ENCODE data around the gene FGF6.

The FGF6 gene

DNA sequence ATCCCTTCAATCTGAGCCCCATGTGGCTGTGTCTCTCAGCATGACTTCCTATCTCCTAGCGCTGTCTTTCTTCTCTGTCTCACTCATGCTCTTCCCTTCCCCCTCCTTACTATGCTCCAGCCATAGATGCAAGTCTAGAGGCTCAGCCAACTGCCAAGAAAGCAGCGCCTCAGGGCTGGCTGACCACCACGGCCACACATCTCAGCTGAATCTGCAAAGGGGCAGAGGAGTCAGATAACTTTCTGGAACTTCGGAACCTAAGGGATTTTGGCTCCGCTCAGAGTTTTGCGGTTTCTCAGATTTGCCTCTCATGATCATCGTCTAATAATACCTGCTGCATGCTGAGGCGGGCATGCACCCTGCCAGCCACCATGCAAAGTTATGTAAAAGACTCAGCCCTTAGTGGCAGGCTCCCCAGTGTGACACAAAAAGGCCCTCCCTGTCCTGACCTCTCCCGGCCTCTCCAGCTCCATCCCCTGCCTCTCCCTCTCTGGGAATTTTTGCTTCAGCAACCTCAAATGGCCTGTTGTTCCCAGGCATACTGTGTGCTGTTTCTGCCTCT is 5.0 kb upstream of the FGF6 start:
- no peaks in the 10 kb centered on the region for H3K79me2 ChIP-seq (ENCODE audit: insufficient read depth, low read length)
- H3K9ac ChIP-seq (ENCODE audit: low read depth, low read length, poor library complexity, severe bottlenecking), result no peak overlapping the region
- no peak overlapping the region for H3K4me2 ChIP-seq (ENCODE audit: low read depth, low read length, poor library complexity, severe bottlenecking)
- H3K4me3 ChIP-seq (ENCODE audit: low read length, poor library complexity, severe bottlenecking), result no peak overlapping the region
- H3K9me2 ChIP-seq (replicated peaks; ENCODE audit: low read depth, low read length), result no peaks in the 10 kb centered on the region
- TF ChIP-seq EZH2phosphoT487 (IDR thresholded peaks at IDR 0.05; ENCODE audit: borderline replicate concordance), result no peak
- TF ChIP-seq, protein P1, sequence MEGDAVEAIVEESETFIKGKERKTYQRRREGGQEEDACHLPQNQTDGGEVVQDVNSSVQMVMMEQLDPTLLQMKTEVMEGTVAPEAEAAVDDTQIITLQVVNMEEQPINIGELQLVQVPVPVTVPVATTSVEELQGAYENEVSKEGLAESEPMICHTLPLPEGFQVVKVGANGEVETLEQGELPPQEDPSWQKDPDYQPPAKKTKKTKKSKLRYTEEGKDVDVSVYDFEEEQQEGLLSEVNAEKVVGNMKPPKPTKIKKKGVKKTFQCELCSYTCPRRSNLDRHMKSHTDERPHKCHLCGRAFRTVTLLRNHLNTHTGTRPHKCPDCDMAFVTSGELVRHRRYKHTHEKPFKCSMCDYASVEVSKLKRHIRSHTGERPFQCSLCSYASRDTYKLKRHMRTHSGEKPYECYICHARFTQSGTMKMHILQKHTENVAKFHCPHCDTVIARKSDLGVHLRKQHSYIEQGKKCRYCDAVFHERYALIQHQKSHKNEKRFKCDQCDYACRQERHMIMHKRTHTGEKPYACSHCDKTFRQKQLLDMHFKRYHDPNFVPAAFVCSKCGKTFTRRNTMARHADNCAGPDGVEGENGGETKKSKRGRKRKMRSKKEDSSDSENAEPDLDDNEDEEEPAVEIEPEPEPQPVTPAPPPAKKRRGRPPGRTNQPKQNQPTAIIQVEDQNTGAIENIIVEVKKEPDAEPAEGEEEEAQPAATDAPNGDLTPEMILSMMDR (conservative IDR thresholded peaks at IDR 0.05; ENCODE audit: low read length), result no peak
- no peaks in the 10 kb centered on the region for H3F3A ChIP-seq (ENCODE audit: low read depth)
- no peaks in the 10 kb centered on the region for H3K9me3 ChIP-seq (ENCODE audit: insufficient read depth, low read depth, low read length)
- H3K36me3 ChIP-seq (ENCODE audit: insufficient read depth, low read length), result no peaks in the 10 kb centered on the region
- no peak overlapping the region for H2AFZ ChIP-seq (ENCODE audit: low read length)
- no peaks in the 10 kb centered on the region for H3K27me3 ChIP-seq (ENCODE audit: insufficient read depth, low read length, poor library complexity, severe bottlenecking)
- no peaks in the 10 kb centered on the region for H3K4me1 ChIP-seq (ENCODE audit: insufficient read depth, low read length, poor library complexity, severe bottlenecking)
- no peaks in the 10 kb centered on the region for H4K20me1 ChIP-seq (ENCODE audit: insufficient read depth, low read length, poor library complexity, severe bottlenecking)

DNA sequence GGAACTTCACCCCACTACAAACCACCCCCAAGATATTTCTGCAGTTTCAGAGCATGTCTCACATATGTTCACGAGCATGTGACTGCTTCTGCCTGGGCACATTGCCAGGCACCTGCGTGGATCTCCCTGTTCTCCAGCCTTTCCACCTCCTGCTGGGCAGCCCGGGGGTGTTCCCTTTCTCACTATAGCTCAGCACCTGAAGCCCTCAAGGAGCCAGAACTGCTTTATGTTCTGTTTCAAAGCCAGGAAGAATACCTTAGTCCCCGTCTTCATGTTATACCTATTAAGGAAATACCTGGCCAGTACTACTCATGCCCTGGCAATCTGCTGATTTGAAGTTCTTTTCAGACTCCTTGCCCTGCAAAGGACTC is 4.2 kb upstream of the FGF6 start:
- Histone ChIP-seq H2AFZ (ENCODE audit: low read length) (no peak overlapping the region), H3K36me3 (ENCODE audit: insufficient read depth, low read length) (no peaks in the 10 kb centered on the region), H3F3A (ENCODE audit: low read depth) (no peaks in the 10 kb centered on the region), H3K4me2 (ENCODE audit: low read depth, low read length, poor library complexity, severe bottlenecking) (no peak overlapping the region), H3K4me1 (ENCODE audit: insufficient read depth, low read length, poor library complexity, severe bottlenecking) (no peaks in the 10 kb centered on the region), H3K4me3 (ENCODE audit: low read length, poor library complexity, severe bottlenecking) (no peak overlapping the region), H3K27me3 (ENCODE audit: insufficient read depth, low read length, poor library complexity, severe bottlenecking) (no peaks in the 10 kb centered on the region), H3K9ac (ENCODE audit: low read depth, low read length, poor library complexity, severe bottlenecking) (no peak overlapping the region), H3K9me2 (replicated peaks; ENCODE audit: low read depth, low read length) (no peaks in the 10 kb centered on the region), H4K20me1 (ENCODE audit: insufficient read depth, low read length, poor library complexity, severe bottlenecking) (no peaks in the 10 kb centered on the region), H3K9me3 (ENCODE audit: insufficient read depth, low read depth, low read length) (no peaks in the 10 kb centered on the region), H3K79me2 (ENCODE audit: insufficient read depth, low read length) (no peaks in the 10 kb centered on the region)
- no peak for TF ChIP-seq EZH2phosphoT487 (IDR thresholded peaks at IDR 0.05; ENCODE audit: borderline replicate concordance)
- TF ChIP-seq, protein P1 (conservative IDR thresholded peaks at IDR 0.05; ENCODE audit: low read length), result no peak

DNA sequence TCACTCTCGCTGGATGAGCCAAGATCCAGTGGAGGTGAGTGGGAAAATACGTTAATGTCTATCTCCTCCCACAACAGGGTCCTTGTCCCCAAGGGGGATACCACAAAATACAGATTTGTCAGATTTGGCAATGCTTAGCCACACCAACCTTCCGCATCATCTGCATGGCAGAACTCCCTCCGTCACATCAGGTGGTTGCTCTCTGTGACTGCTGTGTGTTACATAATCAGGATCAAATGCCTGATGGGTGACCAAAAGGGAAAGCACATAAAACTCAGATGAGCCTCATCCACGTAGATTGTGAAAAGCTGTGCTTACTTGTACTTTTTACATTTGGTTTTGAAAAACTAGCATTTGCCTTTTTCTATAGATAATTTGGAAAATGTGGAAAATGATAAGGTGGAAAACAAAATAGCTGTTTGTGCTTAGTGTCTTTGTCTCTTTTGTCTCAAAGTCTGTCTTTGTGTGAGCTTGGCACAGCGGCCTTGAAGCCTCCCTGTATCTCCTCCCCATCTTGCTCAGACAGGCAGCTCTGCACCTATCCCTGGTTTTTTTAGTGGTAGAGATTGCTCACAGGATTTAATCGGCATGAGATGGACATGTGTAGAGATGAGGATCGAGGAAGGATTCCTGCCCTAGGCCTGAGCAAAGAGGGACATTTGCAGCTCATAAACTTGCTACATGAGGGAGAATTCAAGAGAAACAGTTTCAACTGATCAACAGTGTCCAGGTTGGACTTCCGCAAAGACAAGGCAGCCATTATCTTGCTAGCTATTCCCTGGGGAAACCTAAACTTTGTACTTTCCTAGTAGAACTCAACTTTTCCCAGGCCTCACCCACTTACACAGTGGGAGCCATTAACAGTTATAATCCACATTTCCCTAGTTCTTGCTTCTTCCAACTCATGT is 3.6 kb upstream of the FGF6 start:
- Histone ChIP-seq H3K27me3 (ENCODE audit: insufficient read depth, low read length, poor library complexity, severe bottlenecking) (no peaks in the 10 kb centered on the region), H3K9ac (ENCODE audit: low read depth, low read length, poor library complexity, severe bottlenecking) (no peak overlapping the region), H3K36me3 (ENCODE audit: insufficient read depth, low read length) (no peaks in the 10 kb centered on the region), H4K20me1 (ENCODE audit: insufficient read depth, low read length, poor library complexity, severe bottlenecking) (no peaks in the 10 kb centered on the region), H3K4me2 (ENCODE audit: low read depth, low read length, poor library complexity, severe bottlenecking) (no peak overlapping the region), H3K79me2 (ENCODE audit: insufficient read depth, low read length) (no peaks in the 10 kb centered on the region), H2AFZ (ENCODE audit: low read length) (no peak overlapping the region), H3K9me2 (replicated peaks; ENCODE audit: low read depth, low read length) (no peaks in the 10 kb centered on the region), H3K4me1 (ENCODE audit: insufficient read depth, low read length, poor library complexity, severe bottlenecking) (no peaks in the 10 kb centered on the region), H3K9me3 (ENCODE audit: insufficient read depth, low read depth, low read length) (no peaks in the 10 kb centered on the region), H3F3A (ENCODE audit: low read depth) (no peaks in the 10 kb centered on the region), H3K4me3 (ENCODE audit: low read length, poor library complexity, severe bottlenecking) (no peak overlapping the region)
- TF ChIP-seq, protein P1 (conservative IDR thresholded peaks at IDR 0.05; ENCODE audit: low read length), result no peak
- TF ChIP-seq EZH2phosphoT487 (IDR thresholded peaks at IDR 0.05; ENCODE audit: borderline replicate concordance), result no peak
